Renal pelvis (tissue), 12 donors: Measurements from ENCODE around the gene LMAN1. TPM values are rescaled to one million over a fixed set of nuclear protein-coding genes. Genes with fewer than 3 reads are reported as not detected.

Experiments
- DNase-seq: peaks from one replicate; pipeline ENCODE4 v3.0.0-alpha.2; 2013
- long read RNA-seq, 16 experiments: transcript quantifications; one replicate each; lab custom pipeline, GENCODE V29; 2026
- polyA plus RNA-seq, 3 donors: library from polyadenylated mRNA; unstranded; fragments of 120-200 nt; gene quantifications; one replicate each; pipeline ENCODE4 v1.2.1, GENCODE V29; 2013; ENCODE audit not compliant: insufficient read length in 3 of 3

Gene LMAN1, protein sequence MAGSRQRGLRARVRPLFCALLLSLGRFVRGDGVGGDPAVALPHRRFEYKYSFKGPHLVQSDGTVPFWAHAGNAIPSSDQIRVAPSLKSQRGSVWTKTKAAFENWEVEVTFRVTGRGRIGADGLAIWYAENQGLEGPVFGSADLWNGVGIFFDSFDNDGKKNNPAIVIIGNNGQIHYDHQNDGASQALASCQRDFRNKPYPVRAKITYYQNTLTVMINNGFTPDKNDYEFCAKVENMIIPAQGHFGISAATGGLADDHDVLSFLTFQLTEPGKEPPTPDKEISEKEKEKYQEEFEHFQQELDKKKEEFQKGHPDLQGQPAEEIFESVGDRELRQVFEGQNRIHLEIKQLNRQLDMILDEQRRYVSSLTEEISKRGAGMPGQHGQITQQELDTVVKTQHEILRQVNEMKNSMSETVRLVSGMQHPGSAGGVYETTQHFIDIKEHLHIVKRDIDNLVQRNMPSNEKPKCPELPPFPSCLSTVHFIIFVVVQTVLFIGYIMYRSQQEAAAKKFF
- 100 to 1,000 TPM in 2 of 3 donors, 10 to 100 TPM in 1; 94.5 to 115 (median 106) TPM for polyA plus RNA-seq
- long read RNA-seq, donor 1, full-length matches to known transcripts = 16 of 35 reads
- long read RNA-seq, donor 1, partial matches to known transcripts = 19 of 35 reads
- long read RNA-seq, donor 1, other reads (novel, unspliced or antisense) = 0 of 35 reads
- long read RNA-seq, donor 2, full-length matches to known transcripts = 15 of 27 reads
- long read RNA-seq, donor 2, partial matches to known transcripts = 12 of 27 reads
- long read RNA-seq, donor 2, other reads (novel, unspliced or antisense) = 0 of 27 reads
- long read RNA-seq, donor 3, full-length matches to known transcripts = 14 of 43 reads
- long read RNA-seq, donor 3, partial matches to known transcripts = 29 of 43 reads
- long read RNA-seq, donor 3, other reads (novel, unspliced or antisense) = 0 of 43 reads
- long read RNA-seq, donor 4, full-length matches to known transcripts = 15 of 23 reads
- long read RNA-seq, donor 4, partial matches to known transcripts = 8 of 23 reads
- long read RNA-seq, donor 4, other reads (novel, unspliced or antisense) = 0 of 23 reads
- long read RNA-seq, donor 5, full-length matches to known transcripts = 6 of 22 reads
- long read RNA-seq, donor 5, partial matches to known transcripts = 16 of 22 reads
- long read RNA-seq, donor 5, other reads (novel, unspliced or antisense) = 0 of 22 reads
- long read RNA-seq, donor 6, full-length matches to known transcripts = 18 of 39 reads
- long read RNA-seq, donor 6, partial matches to known transcripts = 21 of 39 reads
- long read RNA-seq, donor 6, other reads (novel, unspliced or antisense) = 0 of 39 reads
- long read RNA-seq, donor 7, full-length matches to known transcripts = 14 of 66 reads
- long read RNA-seq, donor 7, partial matches to known transcripts = 52 of 66 reads
- long read RNA-seq, donor 7, other reads (novel, unspliced or antisense) = 0 of 66 reads
- long read RNA-seq, donor 8, full-length matches to known transcripts = 6 of 32 reads
- long read RNA-seq, donor 8, partial matches to known transcripts = 26 of 32 reads
- long read RNA-seq, donor 8, other reads (novel, unspliced or antisense) = 0 of 32 reads
- long read RNA-seq, donor 9, full-length matches to known transcripts = 22 of 53 reads
- long read RNA-seq, donor 9, partial matches to known transcripts = 31 of 53 reads
- long read RNA-seq, donor 9, other reads (novel, unspliced or antisense) = 0 of 53 reads
- long read RNA-seq, donor 10, full-length matches to known transcripts = 17 of 52 reads
- long read RNA-seq, donor 10, partial matches to known transcripts = 35 of 52 reads
- long read RNA-seq, donor 10, other reads (novel, unspliced or antisense) = 0 of 52 reads
- long read RNA-seq, donor 11, full-length matches to known transcripts = 9 of 25 reads
- long read RNA-seq, donor 11, partial matches to known transcripts = 16 of 25 reads
- long read RNA-seq, donor 11, other reads (novel, unspliced or antisense) = 0 of 25 reads
- long read RNA-seq, donor 12, full-length matches to known transcripts = 17 of 92 reads
- long read RNA-seq, donor 12, partial matches to known transcripts = 75 of 92 reads
- long read RNA-seq, donor 12, other reads (novel, unspliced or antisense) = 0 of 92 reads
- long read RNA-seq, donor 13, full-length matches to known transcripts = 6 of 16 reads
- long read RNA-seq, donor 13, partial matches to known transcripts = 10 of 16 reads
- long read RNA-seq, donor 13, other reads (novel, unspliced or antisense) = 0 of 16 reads
- long read RNA-seq, donor 14 = 0 reads
- long read RNA-seq, donor 15 = 0 reads
- long read RNA-seq, donor 16, full-length matches to known transcripts = 15 of 46 reads
- long read RNA-seq, donor 16, partial matches to known transcripts = 31 of 46 reads
- long read RNA-seq, donor 16, other reads (novel, unspliced or antisense) = 0 of 46 reads

DNA sequence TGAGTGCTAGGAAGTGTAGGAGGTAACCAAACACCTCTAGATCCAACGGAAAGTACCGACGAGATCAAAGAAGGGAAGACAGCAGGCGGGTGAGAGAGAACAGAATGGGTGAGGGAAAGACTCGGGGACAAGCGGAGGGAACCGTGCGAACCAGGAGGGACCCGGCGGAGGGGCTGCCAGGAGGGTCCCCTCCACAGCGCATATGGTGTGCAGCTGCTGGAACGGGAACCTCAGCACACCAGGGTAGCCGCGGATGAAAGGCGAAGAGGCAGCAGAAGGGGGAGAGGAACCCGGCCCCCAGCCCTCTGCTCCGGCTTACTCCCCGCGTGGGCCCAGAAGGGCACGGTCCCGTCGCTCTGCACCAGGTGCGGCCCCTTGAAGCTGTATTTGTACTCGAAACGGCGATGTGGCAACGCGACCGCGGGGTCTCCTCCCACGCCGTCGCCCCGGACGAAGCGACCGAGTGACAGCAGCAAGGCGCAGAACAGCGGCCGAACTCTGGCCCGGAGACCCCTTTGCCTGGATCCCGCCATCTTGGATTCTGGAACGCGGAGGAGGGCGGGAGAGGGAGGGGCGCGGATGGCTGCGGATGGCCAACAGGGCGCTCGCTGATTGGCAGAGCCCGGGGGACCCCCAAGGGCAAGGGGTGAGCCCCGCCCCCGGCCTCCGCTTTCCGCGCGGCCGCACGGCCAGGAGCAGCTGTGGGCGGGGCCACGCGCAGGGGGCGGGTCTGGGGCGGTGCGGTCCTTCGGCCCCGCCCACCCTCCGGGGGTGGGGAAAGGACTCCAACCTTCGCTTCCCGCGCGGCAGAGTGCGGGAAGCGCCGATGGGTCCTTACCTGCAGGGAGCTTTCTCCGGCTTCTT, at the start of gene LMAN1:
Gene LMAN1, minus strand, starts transcription at position 554 of the 864 bp plus-strand sequence. Its CDS starts 21 bp downstream, at position 533.
- DNase-seq = peak; percentile 95

DNA sequence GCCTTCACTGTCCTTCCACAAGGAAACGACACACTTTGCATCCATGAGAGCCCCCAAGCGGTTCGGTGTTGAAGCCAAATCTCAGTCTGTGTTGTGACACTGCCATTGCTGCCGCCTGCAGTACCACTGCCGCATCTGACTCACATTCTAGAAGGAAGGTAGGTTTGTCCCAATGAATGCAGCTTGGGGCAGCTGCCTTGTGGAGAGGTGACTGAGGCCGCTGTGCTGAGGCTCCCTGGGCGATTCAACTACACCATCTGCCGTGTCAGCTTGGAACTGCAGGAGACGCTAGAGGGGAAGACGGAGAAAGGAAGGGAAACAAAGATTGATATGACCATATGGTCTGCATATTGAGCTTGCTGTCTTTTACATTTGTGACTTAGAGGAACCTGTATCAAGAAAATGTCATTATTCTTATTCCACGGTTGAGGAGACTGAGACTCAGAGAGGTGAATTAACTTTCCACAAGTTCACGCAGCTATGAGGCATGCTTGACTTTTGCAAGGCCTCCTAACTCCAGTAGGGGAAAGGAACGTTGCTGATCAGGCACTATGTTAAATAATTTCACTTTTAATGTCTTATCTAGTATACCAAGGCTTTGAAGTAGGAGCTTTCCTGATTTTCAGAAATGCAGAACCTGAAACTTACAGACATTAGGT, 43.5 kb upstream of the LMAN1 start:
- DNase-seq = peak; percentile 85

DNA sequence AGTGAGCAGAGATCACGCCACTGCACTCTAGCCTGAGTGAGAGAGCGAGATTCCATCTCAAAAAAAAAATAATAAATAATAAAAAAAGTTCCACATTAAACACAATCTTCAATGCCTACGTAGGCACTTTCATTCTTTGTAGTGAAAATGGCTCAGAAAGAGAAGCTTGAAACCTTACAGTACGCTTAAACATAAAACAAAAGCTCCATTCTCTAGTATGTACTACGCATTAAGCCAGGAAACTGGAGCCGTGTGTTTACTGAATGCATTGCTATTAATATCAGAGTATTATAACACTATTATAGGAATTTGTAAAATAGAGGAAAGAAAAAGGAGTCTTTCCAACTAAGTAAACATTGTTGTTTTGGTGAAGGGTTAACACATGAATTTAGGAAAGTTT, 41.3 kb upstream of the LMAN1 start:
- DNase-seq = no peak

DNA sequence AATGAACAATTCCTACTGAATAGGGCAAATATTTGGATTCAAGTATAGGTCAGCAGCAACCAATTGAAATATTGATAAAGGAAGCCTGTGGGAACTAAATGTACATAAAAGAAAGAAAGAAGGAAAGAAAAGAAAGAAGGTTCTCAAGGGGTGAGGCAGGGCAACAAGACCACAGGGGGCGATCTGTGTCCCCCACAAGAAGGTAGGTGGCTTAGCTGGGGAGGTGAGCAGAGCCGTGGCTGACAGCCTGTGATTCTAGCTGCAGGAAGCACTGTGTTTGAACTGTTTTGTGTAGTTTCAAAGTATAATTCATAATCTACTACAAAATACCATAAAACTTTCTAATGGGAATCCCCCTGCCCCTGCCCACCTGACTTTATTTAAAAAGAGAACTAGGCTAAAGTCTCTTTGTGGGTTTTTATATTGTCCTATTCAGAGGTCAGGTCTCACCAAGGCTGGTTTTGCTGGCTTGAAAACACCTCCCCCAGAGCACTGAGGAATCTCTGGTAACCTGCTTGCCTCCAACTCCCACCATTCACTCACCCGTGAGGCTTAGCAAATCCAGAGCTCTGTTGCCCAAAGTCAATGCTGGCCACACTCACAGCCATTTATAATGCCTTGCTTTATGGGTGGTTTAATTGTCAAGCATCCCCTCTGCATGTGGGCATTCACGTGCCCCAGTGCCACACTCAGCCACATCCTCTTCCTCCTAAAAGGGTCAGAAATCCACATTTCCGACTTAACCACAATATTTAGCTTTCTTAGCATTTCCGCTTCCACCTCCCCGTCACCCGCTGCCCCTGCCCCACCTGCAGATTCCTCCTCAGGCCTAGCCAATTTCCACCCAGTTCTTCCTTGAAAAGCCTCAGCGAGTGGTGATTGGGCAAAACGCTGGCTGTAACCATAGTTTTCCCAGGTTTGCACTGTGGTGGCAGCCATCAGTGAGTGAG, 36.4 kb upstream of the LMAN1 start:
- DNase-seq = no peak

DNA sequence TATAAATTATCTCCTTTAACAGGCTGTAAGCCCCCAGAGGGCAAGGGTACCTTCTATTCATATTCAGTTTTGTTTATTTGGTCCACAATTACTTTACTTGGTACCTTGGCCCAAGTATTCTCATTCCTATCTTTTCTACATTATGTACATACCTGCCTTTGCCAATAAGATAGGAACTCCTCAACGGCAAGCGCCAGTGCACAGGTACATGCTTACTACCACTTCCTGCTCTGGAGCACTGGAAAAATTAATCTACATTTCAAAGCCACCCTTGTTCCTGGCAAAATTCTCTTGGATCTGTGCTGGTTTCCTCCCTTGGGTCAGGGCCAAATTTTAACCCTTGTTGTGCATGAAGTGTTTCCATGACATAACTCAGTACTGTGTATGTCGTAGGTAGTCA, 34.3 kb upstream of the LMAN1 start:
- DNase-seq = no peak

DNA sequence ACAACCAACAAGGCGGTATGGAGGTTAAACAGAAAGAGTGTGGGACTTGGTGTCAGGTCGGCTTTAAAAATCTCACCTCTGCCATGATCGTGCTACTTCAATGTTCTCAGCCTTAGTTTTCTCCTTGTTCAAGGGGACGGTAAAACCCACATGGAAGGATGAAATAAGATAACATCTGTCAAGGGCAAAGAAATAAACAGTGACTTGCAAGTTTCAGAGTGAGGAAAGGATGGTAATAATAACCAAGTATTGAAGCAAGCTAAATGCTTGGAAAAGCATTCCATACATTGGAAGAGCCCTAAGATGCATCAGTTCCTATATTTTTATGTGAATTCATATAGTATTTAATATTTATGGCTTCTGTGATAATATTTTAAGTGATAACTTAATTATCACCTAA, 29.8 kb upstream of the LMAN1 start:
- no peak for DNase-seq

DNA sequence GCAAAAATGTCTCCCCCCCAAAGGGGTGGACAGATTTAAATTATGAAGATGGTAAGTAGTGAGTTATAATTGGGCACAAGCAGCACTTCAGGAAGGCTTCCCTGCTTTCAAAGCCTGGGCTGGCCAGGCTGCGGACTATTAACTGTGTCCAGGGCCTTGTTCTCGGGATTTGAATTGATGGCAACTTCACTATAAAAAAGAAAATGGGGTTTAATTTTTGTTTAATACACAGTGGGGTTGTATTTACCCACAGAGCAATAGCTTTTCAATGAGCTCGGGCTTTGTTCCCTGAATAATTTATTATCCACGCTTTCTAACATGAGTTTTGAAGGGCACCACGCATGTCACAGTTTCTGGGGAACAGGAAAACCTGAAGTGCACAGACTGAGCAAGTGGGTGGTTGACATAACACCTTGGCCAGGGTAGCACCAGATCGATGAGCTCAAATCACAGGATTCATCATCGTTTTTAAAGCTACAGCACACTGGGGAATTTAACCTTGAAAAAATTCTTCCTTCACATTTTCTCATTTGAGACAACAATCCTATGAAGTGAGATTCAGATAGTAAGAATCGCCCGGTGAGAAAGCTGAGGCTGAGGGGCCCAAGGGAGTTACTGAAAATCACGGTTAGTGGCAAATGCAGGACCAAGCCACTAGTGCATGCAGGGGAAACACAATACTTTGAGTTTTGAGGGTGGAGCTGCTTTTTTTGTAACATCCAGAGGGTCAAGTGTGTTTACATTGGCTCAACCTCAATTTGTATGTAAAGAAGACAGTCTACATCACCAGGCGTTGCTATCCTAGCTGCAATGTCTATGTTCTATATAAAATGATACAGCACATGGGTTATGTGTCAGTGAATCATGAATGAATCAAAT, 28.9 kb upstream of the LMAN1 start:
- peak; percentile 23 for DNase-seq

DNA sequence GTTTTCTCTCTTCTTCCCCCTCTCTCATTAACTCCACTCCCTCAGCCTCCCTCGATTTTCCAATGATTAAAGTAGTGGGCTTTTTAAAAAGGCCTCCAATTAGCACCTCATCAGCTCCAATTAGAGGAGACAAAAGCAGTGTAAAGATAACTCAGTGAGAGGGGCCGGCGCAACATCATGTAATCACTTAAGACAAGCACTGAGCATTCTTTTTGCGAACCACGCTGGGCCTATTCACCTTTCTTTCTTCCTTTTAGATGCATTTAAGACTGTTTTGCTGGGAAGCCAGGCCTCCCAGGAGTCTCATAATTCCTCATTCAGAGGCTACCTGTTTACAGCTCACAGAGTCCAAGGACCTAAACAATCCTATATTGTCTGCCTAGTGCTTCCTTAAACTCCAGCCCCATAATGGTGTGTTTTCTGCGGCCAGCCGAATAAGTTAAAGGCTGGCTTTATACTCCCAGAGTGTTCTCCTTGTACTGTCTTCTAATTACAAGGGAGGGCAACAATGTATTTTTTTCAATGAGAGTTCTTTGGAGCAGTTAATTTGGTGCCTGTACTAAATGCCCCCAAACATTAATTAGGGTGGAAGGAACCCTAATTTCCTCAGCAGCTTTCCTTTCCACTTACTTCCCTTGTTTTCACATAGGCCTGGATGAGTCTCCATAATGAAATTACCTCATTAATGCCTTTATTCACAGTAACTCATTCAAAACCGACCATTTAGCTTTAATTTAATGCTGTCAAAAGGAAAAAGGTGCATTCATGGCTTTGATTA, 28.0 kb upstream of the LMAN1 start:
- DNase-seq = no peak

DNA sequence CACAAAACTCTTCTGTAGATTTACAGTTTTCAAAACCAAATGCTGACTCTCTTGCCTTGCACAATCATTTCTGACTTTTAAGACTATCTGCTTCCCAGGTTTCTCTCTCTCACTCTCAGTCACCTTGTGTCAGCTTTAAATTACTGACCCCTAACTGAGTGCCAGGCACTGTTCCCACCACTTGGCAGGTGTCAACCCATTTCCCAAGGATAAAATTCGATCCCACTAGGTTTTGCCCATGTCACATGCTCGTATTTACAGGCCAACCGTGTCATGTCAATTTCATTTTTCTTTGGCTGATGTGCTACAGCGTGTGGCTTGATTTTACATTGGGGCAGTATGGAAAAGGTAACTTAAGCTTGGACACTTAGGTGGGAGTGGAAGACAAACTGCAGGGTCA, 26.1 kb upstream of the LMAN1 start:
- no peak for DNase-seq

DNA sequence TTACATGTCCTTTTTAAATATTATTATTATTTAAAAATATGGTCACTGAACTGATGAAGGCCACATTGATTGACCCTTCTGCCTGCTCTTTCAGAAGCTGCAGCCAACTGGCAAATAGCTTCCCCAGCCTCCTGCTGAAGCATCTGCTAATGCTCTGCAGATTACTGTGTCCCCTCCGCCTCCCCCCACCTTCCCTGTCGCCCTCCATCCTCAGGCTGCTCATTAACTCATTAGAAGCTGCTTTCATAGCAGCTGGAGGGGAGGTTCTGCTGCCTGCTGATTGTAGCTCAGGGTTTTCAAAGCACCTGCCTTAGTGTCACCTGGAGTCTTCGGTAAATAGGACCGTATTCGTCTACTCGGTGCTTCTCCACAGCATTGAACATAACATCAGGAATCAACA, 24.8 kb upstream of the LMAN1 start:
- no peak for DNase-seq

DNA sequence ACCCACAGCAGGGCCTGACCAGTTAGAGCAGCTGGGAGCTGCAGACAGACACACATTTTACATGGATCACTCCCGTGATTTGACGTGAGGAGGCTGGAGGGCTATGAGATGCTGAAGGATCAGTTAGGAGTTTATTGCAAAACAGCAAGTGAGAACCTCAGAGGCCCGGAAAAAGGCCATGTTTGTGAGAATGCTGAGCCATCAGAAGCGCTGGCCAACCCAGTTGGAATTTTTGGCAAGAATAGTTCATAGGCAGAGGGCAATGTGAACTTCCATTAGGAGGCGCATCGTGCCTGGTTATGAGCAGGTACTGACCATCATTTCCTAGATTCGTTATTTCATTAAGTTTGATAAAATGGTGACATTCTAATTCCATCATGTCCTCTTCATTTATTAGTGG, 23.3 kb upstream of the LMAN1 start:
- DNase-seq = no peak

DNA sequence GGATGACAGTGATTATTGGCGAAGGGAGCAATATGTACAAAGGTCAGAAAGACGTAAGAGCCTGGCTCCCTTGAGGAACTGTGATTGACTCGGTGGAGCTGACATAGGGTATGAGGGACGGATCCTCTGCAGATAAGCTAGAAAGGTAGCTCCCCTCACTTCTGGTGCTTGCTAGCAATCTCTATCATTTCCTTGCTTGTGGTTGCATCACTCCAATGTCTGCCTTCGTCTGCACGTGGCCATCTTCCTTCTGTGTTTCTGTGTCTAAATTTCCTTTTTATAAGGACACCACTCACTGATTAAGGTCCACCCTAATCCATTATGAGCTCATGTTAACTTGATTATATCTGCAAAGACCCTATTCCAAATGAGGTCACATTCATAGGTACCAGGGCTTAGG, 22.9 kb upstream of the LMAN1 start:
- DNase-seq = no peak

DNA sequence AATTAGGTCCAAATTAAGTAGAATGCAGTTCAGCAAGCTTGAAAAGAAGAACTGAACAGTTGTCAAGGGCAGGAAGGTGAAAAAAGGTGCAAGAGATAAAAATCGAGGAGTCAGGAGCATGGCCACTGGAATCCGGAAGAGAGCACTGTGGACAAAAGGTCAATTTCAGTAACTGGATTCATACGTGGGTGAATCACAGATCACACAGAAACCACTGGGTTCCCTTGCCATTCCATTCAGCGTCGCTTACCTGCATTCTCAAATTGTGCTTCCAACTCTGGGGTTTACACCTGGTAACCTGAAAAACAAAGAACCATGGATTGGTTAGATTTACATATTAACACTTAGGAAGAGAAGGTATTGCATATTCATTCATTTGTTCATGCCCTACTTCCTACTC, 21.6 kb upstream of the LMAN1 start:
- DNase-seq = no peak

DNA sequence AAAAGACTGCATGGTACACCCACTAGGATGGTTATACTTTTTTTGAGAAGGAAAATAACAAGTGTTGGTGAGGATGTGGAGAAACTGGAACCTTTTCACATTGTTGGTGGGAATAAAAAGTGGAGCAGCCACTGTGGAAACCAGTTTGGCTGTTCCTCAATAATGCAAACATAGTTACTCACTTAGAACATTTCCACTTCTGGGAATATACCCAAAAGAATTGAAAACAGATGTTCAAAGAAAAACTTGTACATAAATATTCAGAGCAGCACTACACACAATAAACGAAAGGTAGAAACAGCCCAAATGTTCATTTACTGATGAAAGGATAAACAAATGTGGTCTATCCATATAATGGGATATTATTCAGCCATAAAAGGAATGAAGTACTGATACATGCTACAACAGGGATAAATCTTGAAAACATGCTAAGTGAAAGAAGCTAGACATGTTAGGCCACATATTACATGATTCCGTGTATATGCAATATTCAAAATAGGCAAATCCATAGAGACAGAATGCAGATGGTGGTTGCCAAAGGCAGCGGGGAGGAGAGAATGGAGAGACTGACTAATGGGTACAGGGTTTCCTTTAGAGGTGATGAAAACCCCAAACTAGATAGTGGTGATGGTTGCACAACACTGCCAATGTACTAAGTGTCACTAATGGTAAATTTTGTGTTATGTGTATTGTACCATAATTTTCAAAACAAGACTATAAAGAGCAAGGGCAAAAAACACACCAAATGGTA, 20.9 kb upstream of the LMAN1 start:
- no peak for DNase-seq
